AG04449 (cell line): ENCODE data around the gene SSPN.

Experiments used
- CTCF ChIA-PET: fragments of 350-600 bp; formaldehyde crosslinking; extraction: SDS; loops from one replicate; lab custom pipeline; 2021; ENCODE audit warnings: antibody characterized with exemption; lab: Yijun Ruan, JAX
- POLR2A ChIA-PET: fragments of 400-600, 350-600 bp; formaldehyde crosslinking; extraction: SDS; loops from one replicate; lab custom pipeline; 2020; ENCODE audit warnings: antibody characterized with exemption, inconsistent platforms; lab: Yijun Ruan, JAX
- DNase-seq: peaks from one replicate; pipeline ENCODE4 v3.0.0-alpha.2; 2010; ENCODE audit warnings: low read depth, low spot score
- H3K4me3 ChIP-seq: 2 replicates; pipeline ENCODE4 v1.5.1; 2011; ENCODE audit warnings: low read depth, mild to moderate bottlenecking, control low read depth, low read length
- TF ChIP-seq, protein P1 (sequence below): IDR thresholded peaks from one replicate; pipeline ENCODE4 v1.5.1; 2011; ENCODE audit warnings: mild to moderate bottlenecking, moderate library complexity, low read length, control low read depth, inconsistent platforms; ENCODE audit not compliant: insufficient read depth; ENCODE audit errors: missing control alignments

The SSPN gene

DNA sequence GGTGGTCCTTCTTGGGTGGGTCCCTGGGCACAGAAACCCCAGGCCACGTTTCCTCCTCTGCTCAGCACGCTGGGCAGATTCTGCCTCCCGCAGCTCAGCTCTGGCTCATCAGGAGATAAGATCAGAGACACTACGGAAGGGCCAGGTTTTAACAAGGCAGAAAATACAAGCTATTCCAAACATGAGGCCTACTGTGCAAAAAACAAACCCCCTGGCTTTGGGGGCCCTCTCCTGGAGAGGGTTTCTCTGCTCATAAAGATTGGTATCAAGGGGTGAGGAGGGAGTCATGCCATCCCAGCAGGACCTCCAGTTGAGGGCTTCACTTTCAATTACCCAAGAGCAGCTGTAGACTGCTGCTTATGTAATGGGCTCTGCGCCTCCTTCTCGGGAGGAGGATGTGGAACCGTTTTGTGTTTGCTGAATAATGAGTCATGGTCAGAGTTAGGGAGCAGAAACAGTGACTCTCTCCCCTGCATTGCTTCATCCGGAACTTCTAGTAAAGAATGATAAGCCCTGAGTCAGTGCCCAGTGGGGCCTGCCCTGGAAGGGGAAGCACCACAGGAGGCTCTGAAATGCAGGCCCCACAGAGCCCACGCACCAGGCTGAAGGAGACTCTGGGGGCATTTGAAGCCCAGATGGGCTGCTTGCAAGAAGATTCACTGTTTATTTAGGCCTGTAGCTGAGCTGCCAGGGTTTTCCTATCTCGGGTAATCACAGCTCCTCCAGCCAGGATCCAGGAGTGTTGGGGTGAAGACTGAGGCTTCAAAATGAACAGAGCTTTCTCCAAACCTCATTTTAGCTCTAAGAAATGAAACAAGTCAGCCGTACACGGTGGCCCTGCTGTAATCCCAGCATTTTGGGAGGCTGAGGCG, 79.3 kb downstream of the SSPN start:
- ChIA-PET POLR2A (interaction anchor here (0.6 to 1.8 kb wide), 4 partner anchors 24 to 152 kb away, joined by 3 to 6 read pairs (median 4); no protein-coding TSS in a partner anchor), CTCF (interaction anchor here (1.2 to 3.3 kb wide), 5 partner anchors 10 to 174 kb away, joined by 3 to 23 read pairs (median 7); no protein-coding TSS in a partner anchor)
- peak; percentile 98 for DNase-seq
- no peak overlapping the region; the same call in 1 of the 2 replicates for H3K4me3 ChIP-seq
- TF ChIP-seq, protein P1, sequence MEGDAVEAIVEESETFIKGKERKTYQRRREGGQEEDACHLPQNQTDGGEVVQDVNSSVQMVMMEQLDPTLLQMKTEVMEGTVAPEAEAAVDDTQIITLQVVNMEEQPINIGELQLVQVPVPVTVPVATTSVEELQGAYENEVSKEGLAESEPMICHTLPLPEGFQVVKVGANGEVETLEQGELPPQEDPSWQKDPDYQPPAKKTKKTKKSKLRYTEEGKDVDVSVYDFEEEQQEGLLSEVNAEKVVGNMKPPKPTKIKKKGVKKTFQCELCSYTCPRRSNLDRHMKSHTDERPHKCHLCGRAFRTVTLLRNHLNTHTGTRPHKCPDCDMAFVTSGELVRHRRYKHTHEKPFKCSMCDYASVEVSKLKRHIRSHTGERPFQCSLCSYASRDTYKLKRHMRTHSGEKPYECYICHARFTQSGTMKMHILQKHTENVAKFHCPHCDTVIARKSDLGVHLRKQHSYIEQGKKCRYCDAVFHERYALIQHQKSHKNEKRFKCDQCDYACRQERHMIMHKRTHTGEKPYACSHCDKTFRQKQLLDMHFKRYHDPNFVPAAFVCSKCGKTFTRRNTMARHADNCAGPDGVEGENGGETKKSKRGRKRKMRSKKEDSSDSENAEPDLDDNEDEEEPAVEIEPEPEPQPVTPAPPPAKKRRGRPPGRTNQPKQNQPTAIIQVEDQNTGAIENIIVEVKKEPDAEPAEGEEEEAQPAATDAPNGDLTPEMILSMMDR, result peak; percentile 17

DNA sequence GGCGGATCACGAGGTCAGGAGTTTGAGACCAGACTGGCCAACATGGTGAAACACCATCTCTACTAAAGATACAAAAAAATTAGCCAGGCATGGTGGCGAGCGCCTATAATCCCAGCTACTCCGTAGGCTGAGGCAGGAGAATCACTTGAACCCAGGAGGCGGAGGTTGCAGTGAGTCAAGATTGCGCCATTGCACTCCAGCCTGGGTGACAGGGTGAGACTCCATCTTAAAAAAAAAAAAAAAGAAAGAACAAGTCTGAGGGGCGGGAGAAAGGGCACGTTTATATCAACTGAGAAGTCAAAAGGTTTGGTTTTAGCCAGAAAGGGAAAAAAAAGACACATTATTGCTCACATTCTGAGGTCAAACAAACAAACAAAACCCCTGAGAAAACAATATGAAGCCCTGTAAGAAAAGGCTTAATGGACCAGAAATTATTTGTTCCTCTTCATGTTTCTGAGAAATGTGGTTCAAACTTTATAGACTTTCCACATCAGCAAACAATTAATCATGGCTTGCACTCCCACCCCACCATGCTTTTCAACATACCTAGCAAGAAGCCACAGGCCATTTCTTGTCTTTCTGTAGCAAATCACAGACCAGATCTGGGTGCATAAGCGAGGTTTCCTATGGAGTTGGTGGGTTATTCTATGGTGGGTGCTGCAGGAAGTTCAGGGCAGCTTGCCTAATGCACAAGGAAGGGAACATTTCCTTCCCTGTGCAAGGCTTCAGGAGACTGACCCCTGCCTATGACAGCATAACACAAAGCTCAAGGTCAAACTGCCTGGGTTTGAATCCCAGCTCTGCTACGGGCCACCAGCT, 80.1 kb downstream of the SSPN start:
- ChIA-PET CTCF (interaction anchor here (1.2 to 3.3 kb wide), 3 partner anchors 10 to 155 kb away, joined by 3 to 23 read pairs (median 7); no protein-coding TSS in a partner anchor), POLR2A (interaction anchor here (1.2 to 1.8 kb wide), 2 partner anchors 23 to 153 kb away, joined by 5 to 6 read pairs; no protein-coding TSS in a partner anchor)
- no peak for DNase-seq
- no peak overlapping the region for H3K4me3 ChIP-seq
- TF ChIP-seq, protein P1, result no peak

DNA sequence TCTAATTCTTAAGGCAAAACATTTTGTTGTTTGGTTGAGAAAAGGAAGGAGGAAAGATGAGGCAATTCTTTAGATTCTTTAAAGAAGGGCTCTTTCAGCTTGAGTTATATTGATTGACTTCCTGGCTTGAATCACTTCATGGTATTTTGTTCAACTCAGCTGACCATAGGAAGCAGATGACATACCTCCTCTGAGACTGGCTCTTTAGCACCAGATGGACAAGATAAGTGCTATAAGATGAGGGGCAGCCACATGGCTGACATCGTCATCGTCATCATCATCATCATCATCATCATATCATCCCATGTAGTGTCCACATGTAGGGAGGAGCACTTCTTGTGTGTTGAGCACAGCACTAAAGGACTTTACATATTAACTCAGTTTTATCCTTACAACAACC, 81.3 kb downstream of the SSPN start:
- TF ChIP-seq, protein P1, result no peak
- no peak for DNase-seq
- ChIA-PET CTCF (interaction anchor here (0.7 kb wide), 1 partner anchor 338 kb away, joined by 3 read pairs; no protein-coding TSS in a partner anchor), POLR2A (no interaction called here)
- no peak overlapping the region for H3K4me3 ChIP-seq

DNA sequence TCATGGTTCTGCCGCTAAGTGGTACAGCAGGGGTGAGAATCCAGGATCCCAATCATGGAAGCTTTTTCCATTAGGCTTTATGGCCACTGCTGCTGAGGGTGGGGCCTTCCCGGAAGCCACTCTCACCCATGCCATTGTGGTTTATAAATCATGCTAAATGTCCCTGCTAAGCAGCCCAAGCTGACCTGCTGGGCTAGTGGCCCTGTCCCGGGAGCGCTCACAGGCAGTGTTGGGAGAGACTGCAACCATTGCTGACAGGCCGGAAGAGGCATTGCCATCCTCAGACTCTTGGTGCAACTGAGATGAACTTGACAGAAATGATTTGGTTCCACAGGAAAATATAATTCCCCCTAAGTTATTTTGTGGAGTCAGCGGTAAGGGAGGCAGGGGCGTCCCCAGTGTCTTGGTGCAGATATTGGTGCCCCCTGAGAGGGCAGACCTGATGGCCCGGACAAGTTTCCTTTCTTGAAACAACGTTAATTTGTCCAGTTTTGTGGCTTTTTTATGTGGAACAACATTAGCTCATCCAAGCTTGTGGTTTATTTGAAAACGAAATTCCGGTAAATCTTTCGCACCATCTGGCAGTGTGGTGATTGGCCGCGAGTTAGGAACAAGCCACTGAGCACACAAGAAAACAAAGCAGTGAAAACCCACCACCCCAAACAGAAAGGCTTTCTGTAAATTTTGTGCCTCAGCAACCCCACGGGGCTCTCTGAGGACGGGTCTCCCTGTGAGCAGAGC, 82.3 kb downstream of the SSPN start:
- no peak for DNase-seq
- TF ChIP-seq, protein P1, result no peak
- ChIA-PET POLR2A (interaction anchor here (0.6 kb wide), 1 partner anchor 164 kb away, joined by 3 read pairs; no protein-coding TSS in a partner anchor), CTCF (interaction anchor here (1.1 kb wide), 1 partner anchor 15 kb away, joined by 3 read pairs; no protein-coding TSS in a partner anchor)
- H3K4me3 ChIP-seq, result no peak overlapping the region

DNA sequence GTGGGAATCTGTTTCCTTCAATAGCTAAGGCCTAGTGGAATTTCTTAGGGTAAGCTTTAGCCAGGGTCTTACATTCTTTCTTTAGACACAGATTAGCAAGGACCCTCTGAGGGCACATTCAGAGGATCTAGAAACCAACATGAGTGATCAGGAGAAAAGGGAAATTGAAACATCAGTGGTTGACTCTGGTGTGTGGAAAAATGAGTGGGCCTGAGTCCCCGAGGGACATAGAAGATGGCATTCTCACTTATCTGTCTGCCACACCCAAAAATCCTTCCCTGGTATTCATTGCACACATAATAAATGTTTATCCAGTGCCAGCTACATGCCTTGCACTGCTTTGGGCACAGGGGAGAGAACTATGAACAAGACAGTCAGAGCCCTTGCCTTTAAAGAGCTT, 82.9 kb downstream of the SSPN start:
- H3K4me3 ChIP-seq, result no peak overlapping the region
- POLR2A ChIA-PET, result interaction anchor here (0.6 kb wide), 1 partner anchor 164 kb away, joined by 3 read pairs; no protein-coding TSS in a partner anchor
- CTCF ChIA-PET, result interaction anchor here (1.1 kb wide), 1 partner anchor 15 kb away, joined by 3 read pairs; no protein-coding TSS in a partner anchor
- TF ChIP-seq, protein P1, result no peak
- DNase-seq, result no peak
